HCT116 (cell line): ENCODE measurements around the gene TNFSF8. TPM values are rescaled to one million over a fixed set of nuclear protein-coding genes. Genes with fewer than 3 reads are reported as not detected.

Experiments
- ATAC-seq: fragments of 200-7000 bp; cut with Tn5 transposase; 2 replicates; pipeline ENCODE4 v1.9.1; 2020; ENCODE audit warnings: mild to moderate bottlenecking, moderate library complexity
- BruUV-seq: library from RNA; stranded (reverse); fragments of 400-500 nt; replicated peaks from 2 replicates; lab custom pipeline; 2021; lab: Mats Ljungman, UMichigan
- CTCF ChIA-PET: fragments of 300-600 bp; sonication (Branson Sonifier 250); formaldehyde crosslinking; loops from one replicate; lab custom pipeline; 2021; ENCODE audit warnings: antibody characterized with exemption; lab: Charles Lee
- POLR2A ChIA-PET: fragments of 300-600, 350-600 bp; sonication (Branson Sonifier 250); formaldehyde crosslinking; loops from one replicate; lab custom pipeline; 2021; ENCODE audit warnings: antibody characterized with exemption; lab: Charles Lee
- RAD21 ChIA-PET, 2 experiments: fragments of 300-600 bp; sonication (Branson Sonifier 250); formaldehyde crosslinking; loops; one replicate each; lab custom pipeline; 2023; ENCODE audit warnings: low total read pairs in 2 of 2; ENCODE audit not compliant: uncharacterized antibody in 2 of 2, unreplicated experiment in 2 of 2, low non-redundant PET in 1 of 2; lab: Charles Lee
- DNase-seq: peaks from one replicate; pipeline ENCODE4 v3.0.0-alpha.2; 2010; ENCODE audit warnings: low read depth, low spot score
- H2AFZ ChIP-seq: fragments of 200-600 bp; shearing (Covaris generic), sonication (generic); 2 replicates; pipeline ENCODE4 v1.6.1; 2017; ENCODE audit warnings: low read depth, mixed run types, mixed read lengths, antibody characterized with exemption, low read length; ENCODE audit not compliant: poor library complexity, severe bottlenecking
- H3K27ac ChIP-seq: 2 replicates; pipeline ENCODE4 v1.5.1; 2012; ENCODE audit warnings: low read depth, low read length
- H3K27me3 ChIP-seq: fragments of 200-600 bp; sonication (generic); 2 replicates; pipeline ENCODE4 v1.6.1; 2016; ENCODE audit warnings: mixed run types, low read length, mixed read lengths; ENCODE audit not compliant: insufficient read depth
- H3K36me3 ChIP-seq, 2 experiments: fragments of 200-500 bp in 1 of 2; fragments of 200-600 bp in 1 of 2; sonication (Bioruptor generic) in 1 of 2; sonication (generic) in 1 of 2; 2 replicates each; pipeline versions ENCODE4 v1.5.1 to v1.6.1; 2014 to 2016; ENCODE audit warnings: low read length in 2 of 2, inconsistent platforms in 1 of 2, mixed read lengths in 1 of 2, mixed run types in 1 of 2; ENCODE audit not compliant: insufficient read depth in 2 of 2, control insufficient read depth in 1 of 2
- H3K4me1 ChIP-seq, 2 experiments: fragments of 200-600 bp in 1 of 2; sonication (generic) in 1 of 2; 2 replicates each; pipeline versions ENCODE4 v1.5.1 to v1.6.1; 2012 to 2017; ENCODE audit warnings: low read length in 2 of 2, inconsistent platforms in 1 of 2, mild to moderate bottlenecking in 1 of 2, mixed read lengths in 1 of 2, mixed run types in 1 of 2, moderate library complexity in 1 of 2; ENCODE audit not compliant: insufficient read depth in 2 of 2, control insufficient read depth in 1 of 2
- H3K4me2 ChIP-seq: fragments of 200-600 bp; sonication (generic); 2 replicates; pipeline ENCODE4 v1.6.1; 2017; ENCODE audit warnings: mixed run types, low read length, mixed read lengths
- H3K4me3 ChIP-seq, 2 experiments: fragments of 200-600 bp in 1 of 2; sonication (generic) in 1 of 2; replicated peaks in 1 of 2; 2 replicates each; pipeline ENCODE4 v1.5.1; 2011 to 2016; ENCODE audit warnings: low read length in 2 of 2, control low read depth in 1 of 2, low read depth in 1 of 2, mild to moderate bottlenecking in 1 of 2, mixed read lengths in 1 of 2, mixed run types in 1 of 2
- H3K79me2 ChIP-seq: fragments of 200-600 bp; sonication (generic); 2 replicates; pipeline ENCODE4 v1.6.1; 2017; ENCODE audit warnings: mild to moderate bottlenecking, mixed run types, low read length, moderate library complexity, mixed read lengths; ENCODE audit not compliant: insufficient read depth
- H3K9ac ChIP-seq: fragments of 200-600 bp; sonication (generic); 2 replicates; pipeline ENCODE4 v1.6.1; 2016; ENCODE audit warnings: low read length, mixed read lengths
- H3K9me2 ChIP-seq: fragments of 200-600 bp; sonication (generic), shearing (Covaris generic); 2 replicates; pipeline ENCODE4 v1.6.1; 2017; ENCODE audit warnings: mixed run types, mild to moderate bottlenecking, moderate library complexity; ENCODE audit not compliant: insufficient read depth
- H3K9me3 ChIP-seq, 2 experiments: fragments of 200-500 bp in 1 of 2; fragments of 200-600 bp in 1 of 2; sonication (Bioruptor generic) in 1 of 2; sonication (generic) in 1 of 2; 2 replicates each; pipeline ENCODE4 v1.6.1; 2014 to 2017; ENCODE audit warnings: low read length in 2 of 2, mixed read lengths in 2 of 2, inconsistent platforms in 1 of 2, low read depth in 1 of 2, mild to moderate bottlenecking in 1 of 2, mixed run types in 1 of 2, moderate library complexity in 1 of 2; ENCODE audit not compliant: control insufficient read depth in 1 of 2, insufficient read depth in 1 of 2
- H4K20me1 ChIP-seq: fragments of 200-600 bp; sonication (generic), shearing (Covaris generic); 2 replicates; pipeline ENCODE4 v1.6.1; 2017; ENCODE audit warnings: mixed run types, mild to moderate bottlenecking, moderate library complexity; ENCODE audit not compliant: insufficient read depth
- CEBPB ChIP-seq: IDR thresholded peaks from 2 replicates; pipeline ENCODE4 v1.6.1; 2012; ENCODE audit warnings: low read depth
- EGR1 ChIP-seq: IDR thresholded peaks from 2 replicates; pipeline ENCODE4 v1.6.1; 2012; ENCODE audit warnings: low read depth
- ELF1 ChIP-seq: IDR thresholded peaks from 2 replicates; pipeline ENCODE4 v1.6.1; 2012; ENCODE audit warnings: low read depth, borderline replicate concordance
- EZH2phosphoT487 ChIP-seq: fragments of 200-600 bp; IDR thresholded peaks from 2 replicates; pipeline ENCODE4 v1.6.1; 2018; ENCODE audit warnings: antibody characterized with exemption, borderline replicate concordance
- FOSL1 ChIP-seq: IDR thresholded peaks from 2 replicates; pipeline ENCODE4 v1.6.1; 2012; ENCODE audit warnings: low read depth
- JUND ChIP-seq: IDR thresholded peaks from 2 replicates; pipeline ENCODE4 v1.6.1; 2012
- POLR2A ChIP-seq: IDR thresholded peaks from 2 replicates; pipeline ENCODE4 v1.7.0; 2011; ENCODE audit warnings: borderline replicate concordance; ENCODE audit not compliant: insufficient read depth, insufficient read length; ENCODE audit errors: extremely low read depth
- POLR2AphosphoS5 ChIP-seq: IDR thresholded peaks from 2 replicates; pipeline ENCODE4 v1.6.1; 2011; ENCODE audit warnings: mild to moderate bottlenecking, low read depth, low read length, moderate library complexity
- RAD21 ChIP-seq: IDR thresholded peaks from 2 replicates; pipeline ENCODE4 v1.6.1; 2012; ENCODE audit warnings: low read depth, mild to moderate bottlenecking
- SIN3A ChIP-seq: IDR thresholded peaks from 2 replicates; pipeline ENCODE4 v1.6.1; 2012; ENCODE audit warnings: low read depth
- SP1 ChIP-seq: IDR thresholded peaks from 2 replicates; pipeline ENCODE4 v1.6.1; 2012; ENCODE audit warnings: low read depth
- TCF7L2 ChIP-seq: IDR thresholded peaks from 2 replicates; pipeline ENCODE4 v1.7.0; 2011; ENCODE audit warnings: borderline replicate concordance, inconsistent platforms; ENCODE audit not compliant: insufficient read depth, insufficient read length; ENCODE audit errors: extremely low read depth
- YY1 ChIP-seq: IDR thresholded peaks from 2 replicates; pipeline ENCODE4 v1.6.1; 2011; ENCODE audit warnings: low read length, low read depth, moderate library complexity, mild to moderate bottlenecking; ENCODE audit not compliant: insufficient replicate concordance; ENCODE audit errors: extremely low read depth
- ZFX ChIP-seq: fragments of 450-650 bp; IDR thresholded peaks from 2 replicates; pipeline ENCODE4 v1.6.1; 2017
- ZNF274 ChIP-seq: fragments of 200-500 bp; sonication (Bioruptor generic); IDR thresholded peaks from 2 replicates; pipeline ENCODE4 v1.6.1; 2014; ENCODE audit warnings: mild to moderate bottlenecking, low read depth, low read length, inconsistent platforms
- intact Hi-C: fragments of 100-400 bp; cut with micrococcal nuclease; formaldehyde crosslinking; loops from 2 replicates; pipeline ENCODE4 v1.10.0; 2022
- total RNA-seq: library from RNA; stranded (reverse); gene quantifications from one replicate; pipeline ENCODE4 v1.2.1, GENCODE V29; 2021; ENCODE audit not compliant: unreplicated experiment
- TF ChIP-seq, protein P1 (sequence below): IDR thresholded peaks from 2 replicates; pipeline ENCODE4 v1.6.1; 2012
- TF ChIP-seq, protein P2 (sequence below), 3 experiments: fragments of 200-600 bp in 1 of 3; sonication (generic) in 1 of 3; IDR thresholded peaks in 2 of 3; conservative IDR thresholded peaks in 1 of 3; 2 replicates each; pipeline ENCODE4 v1.5.1; 2012 to 2017; ENCODE audit warnings: low read depth in 2 of 3, low read length in 2 of 3, antibody characterized with exemption in 1 of 3, borderline replicate concordance in 1 of 3, control low read depth in 1 of 3, mild to moderate bottlenecking in 1 of 3, mixed read lengths in 1 of 3, mixed run types in 1 of 3, moderate library complexity in 1 of 3; ENCODE audit not compliant: insufficient read depth in 1 of 3
- TF ChIP-seq, protein P3 (sequence below): IDR thresholded peaks from 2 replicates; pipeline ENCODE4 v1.6.1; 2012; ENCODE audit warnings: low read depth
- TF ChIP-seq, protein P4 (sequence below): IDR thresholded peaks from 2 replicates; pipeline ENCODE4 v1.6.1; 2011; ENCODE audit warnings: mild to moderate bottlenecking, low read length, moderate library complexity; ENCODE audit not compliant: insufficient replicate concordance; ENCODE audit errors: extremely low read depth
- TF ChIP-seq, protein P5 (sequence below): IDR thresholded peaks from 2 replicates; pipeline ENCODE4 v1.6.1; 2012

TNFSF8 gene
- total RNA-seq, 1 experiment from 2014 or later = not detected

DNA sequence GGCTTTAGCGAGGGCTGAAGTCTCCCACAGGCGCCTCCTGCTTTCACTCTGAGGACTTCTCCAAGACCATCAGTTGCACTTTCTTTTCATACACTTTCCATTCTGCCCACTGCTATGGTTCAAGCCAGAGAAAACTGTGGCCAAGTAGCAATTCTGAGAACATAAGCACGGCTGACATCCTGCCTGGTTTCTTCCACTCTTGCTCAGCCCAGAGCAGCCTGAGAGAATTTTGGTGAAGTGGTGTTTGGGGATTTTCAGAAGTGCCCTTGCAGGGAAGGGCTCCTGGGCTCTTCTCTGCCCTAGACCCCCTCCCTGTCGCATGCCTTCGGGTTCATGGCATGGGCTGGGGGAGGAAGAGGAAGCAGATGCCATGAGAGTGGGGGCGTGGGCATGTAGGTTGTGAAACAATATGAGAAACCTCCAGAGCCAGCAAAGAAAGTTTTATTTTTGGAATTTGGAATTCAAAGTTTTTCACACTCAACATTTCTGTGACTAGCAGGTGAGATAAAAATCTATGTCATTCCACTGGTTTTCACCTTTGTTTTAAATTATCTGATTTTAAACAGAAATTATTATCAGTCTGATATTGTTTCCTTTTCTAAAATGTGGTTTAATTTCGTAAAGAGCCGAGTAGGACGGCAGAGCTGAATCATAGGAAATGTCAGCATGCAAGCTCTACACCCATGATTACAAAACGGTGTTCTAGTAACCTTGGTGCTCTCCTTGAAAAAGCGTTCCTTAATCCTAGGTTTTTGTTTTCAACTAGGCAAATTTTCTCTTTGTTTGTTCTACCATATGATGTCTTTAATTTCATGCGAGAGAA lies 27.8 kb upstream of the TNFSF8 start:
- Histone ChIP-seq H3K4me1 (peaks cover 0 to 4% of the 10 kb centered on the region in 2 experiments; a peak in 1 of 4 replicates), H3K27ac (no peak overlapping the region), H3K79me2 (no peaks in the 10 kb centered on the region), H3K36me3 (no peaks in the 10 kb centered on the region), H3K27me3 (no peaks in the 10 kb centered on the region), H3K4me2 (no peak overlapping the region), H3K9ac (no peak overlapping the region), H2AFZ (no peak overlapping the region), H3K9me3 (no peaks in the 10 kb centered on the region), H3K4me3 (no peak overlapping the region), H4K20me1 (no peaks in the 10 kb centered on the region), H3K9me2 (no peaks in the 10 kb centered on the region)
- ChIA-PET CTCF (no interaction called here), RAD21 (no interaction called here), POLR2A (no interaction called here)
- TF ChIP-seq ZNF274 (no peak), EGR1 (no peak), SIN3A (no peak), EZH2phosphoT487 (no peak), SP1 (no peak), CEBPB (no peak), JUND (no peak), TCF7L2 (no peak), POLR2A (no peak), YY1 (no peak), RAD21 (no peak), ZFX (no peak), POLR2AphosphoS5 (no peak), FOSL1 (no peak), ELF1 (no peak)
- TF ChIP-seq, protein P1, sequence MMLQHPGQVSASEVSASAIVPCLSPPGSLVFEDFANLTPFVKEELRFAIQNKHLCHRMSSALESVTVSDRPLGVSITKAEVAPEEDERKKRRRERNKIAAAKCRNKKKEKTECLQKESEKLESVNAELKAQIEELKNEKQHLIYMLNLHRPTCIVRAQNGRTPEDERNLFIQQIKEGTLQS = no peak
- TF ChIP-seq, protein P2, sequence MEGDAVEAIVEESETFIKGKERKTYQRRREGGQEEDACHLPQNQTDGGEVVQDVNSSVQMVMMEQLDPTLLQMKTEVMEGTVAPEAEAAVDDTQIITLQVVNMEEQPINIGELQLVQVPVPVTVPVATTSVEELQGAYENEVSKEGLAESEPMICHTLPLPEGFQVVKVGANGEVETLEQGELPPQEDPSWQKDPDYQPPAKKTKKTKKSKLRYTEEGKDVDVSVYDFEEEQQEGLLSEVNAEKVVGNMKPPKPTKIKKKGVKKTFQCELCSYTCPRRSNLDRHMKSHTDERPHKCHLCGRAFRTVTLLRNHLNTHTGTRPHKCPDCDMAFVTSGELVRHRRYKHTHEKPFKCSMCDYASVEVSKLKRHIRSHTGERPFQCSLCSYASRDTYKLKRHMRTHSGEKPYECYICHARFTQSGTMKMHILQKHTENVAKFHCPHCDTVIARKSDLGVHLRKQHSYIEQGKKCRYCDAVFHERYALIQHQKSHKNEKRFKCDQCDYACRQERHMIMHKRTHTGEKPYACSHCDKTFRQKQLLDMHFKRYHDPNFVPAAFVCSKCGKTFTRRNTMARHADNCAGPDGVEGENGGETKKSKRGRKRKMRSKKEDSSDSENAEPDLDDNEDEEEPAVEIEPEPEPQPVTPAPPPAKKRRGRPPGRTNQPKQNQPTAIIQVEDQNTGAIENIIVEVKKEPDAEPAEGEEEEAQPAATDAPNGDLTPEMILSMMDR (IDR thresholded peaks at IDR 0.05 in 2 of 3, conservative IDR thresholded peaks at IDR 0.05 in 1 of 3; ENCODE audit: borderline replicate concordance in 1 of 3, insufficient read depth in 1 of 3, low read depth in 2 of 3, low read length in 2 of 3) = no peak
- TF ChIP-seq, protein P3, sequence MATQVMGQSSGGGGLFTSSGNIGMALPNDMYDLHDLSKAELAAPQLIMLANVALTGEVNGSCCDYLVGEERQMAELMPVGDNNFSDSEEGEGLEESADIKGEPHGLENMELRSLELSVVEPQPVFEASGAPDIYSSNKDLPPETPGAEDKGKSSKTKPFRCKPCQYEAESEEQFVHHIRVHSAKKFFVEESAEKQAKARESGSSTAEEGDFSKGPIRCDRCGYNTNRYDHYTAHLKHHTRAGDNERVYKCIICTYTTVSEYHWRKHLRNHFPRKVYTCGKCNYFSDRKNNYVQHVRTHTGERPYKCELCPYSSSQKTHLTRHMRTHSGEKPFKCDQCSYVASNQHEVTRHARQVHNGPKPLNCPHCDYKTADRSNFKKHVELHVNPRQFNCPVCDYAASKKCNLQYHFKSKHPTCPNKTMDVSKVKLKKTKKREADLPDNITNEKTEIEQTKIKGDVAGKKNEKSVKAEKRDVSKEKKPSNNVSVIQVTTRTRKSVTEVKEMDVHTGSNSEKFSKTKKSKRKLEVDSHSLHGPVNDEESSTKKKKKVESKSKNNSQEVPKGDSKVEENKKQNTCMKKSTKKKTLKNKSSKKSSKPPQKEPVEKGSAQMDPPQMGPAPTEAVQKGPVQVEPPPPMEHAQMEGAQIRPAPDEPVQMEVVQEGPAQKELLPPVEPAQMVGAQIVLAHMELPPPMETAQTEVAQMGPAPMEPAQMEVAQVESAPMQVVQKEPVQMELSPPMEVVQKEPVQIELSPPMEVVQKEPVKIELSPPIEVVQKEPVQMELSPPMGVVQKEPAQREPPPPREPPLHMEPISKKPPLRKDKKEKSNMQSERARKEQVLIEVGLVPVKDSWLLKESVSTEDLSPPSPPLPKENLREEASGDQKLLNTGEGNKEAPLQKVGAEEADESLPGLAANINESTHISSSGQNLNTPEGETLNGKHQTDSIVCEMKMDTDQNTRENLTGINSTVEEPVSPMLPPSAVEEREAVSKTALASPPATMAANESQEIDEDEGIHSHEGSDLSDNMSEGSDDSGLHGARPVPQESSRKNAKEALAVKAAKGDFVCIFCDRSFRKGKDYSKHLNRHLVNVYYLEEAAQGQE = no peak
- TF ChIP-seq, protein P4, sequence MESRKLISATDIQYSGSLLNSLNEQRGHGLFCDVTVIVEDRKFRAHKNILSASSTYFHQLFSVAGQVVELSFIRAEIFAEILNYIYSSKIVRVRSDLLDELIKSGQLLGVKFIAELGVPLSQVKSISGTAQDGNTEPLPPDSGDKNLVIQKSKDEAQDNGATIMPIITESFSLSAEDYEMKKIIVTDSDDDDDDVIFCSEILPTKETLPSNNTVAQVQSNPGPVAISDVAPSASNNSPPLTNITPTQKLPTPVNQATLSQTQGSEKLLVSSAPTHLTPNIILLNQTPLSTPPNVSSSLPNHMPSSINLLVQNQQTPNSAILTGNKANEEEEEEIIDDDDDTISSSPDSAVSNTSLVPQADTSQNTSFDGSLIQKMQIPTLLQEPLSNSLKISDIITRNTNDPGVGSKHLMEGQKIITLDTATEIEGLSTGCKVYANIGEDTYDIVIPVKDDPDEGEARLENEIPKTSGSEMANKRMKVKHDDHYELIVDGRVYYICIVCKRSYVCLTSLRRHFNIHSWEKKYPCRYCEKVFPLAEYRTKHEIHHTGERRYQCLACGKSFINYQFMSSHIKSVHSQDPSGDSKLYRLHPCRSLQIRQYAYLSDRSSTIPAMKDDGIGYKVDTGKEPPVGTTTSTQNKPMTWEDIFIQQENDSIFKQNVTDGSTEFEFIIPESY = no peak
- TF ChIP-seq, protein P5, sequence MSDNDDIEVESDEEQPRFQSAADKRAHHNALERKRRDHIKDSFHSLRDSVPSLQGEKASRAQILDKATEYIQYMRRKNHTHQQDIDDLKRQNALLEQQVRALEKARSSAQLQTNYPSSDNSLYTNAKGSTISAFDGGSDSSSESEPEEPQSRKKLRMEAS = no peak
- ATAC-seq = no peak
- no peak for DNase-seq
- no TSS peak for BruUV-seq
- intact Hi-C loops = no loop called here
